NOMO-1 treated with dmso at 0.1 percent for 144 hours (cell line): Measurements from ENCODE around the gene FKBP15.
A peak's percentile ranks its signal among the peaks of the same experiment; 100 is the strongest.

Experiments used
- DNase-seq: peaks from one replicate; lab custom pipeline; 2025; ENCODE audit not compliant: unreplicated experiment; lab: John Stamatoyannopoulos, UW

The FKBP15 gene

GRCh38 chr9:113231701-113232100, 10.6 kb upstream of the FKBP15 start:
- DNase-seq, result no peak

DNA sequence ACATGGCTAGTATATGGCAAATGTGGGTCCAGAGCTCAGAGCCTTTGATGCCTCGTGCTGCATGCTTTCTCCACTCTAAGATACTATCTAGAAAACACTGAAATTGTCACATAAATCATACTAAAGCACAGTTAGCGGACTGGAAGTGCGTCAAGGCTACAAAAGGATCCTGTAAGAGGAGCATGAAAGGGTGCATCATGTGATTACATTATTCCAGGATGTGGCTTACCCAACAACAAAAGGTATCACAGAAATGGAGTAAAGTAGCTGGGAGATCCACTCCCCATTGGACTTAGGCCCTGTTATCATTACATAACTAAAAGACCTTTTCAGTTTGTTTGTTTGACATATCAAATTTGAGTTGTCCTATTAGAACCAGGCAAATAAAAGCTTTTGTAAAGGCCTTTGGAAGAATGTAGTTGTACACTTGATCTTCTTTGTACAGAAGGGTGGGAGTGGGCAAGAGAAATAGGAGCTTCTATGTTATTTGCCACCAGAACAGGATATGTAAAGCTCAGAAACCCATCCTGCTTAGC, 7.1 kb upstream of the FKBP15 start:
- DNase-seq, result no peak

- no peak for DNase-seq
Measured at GRCh38 chr9:113227436-113227835, 6.4 kb upstream of the FKBP15 start.

GRCh38 chr9:113223963-113224362, 2.9 kb upstream of the FKBP15 start:
- no peak for DNase-seq

DNA sequence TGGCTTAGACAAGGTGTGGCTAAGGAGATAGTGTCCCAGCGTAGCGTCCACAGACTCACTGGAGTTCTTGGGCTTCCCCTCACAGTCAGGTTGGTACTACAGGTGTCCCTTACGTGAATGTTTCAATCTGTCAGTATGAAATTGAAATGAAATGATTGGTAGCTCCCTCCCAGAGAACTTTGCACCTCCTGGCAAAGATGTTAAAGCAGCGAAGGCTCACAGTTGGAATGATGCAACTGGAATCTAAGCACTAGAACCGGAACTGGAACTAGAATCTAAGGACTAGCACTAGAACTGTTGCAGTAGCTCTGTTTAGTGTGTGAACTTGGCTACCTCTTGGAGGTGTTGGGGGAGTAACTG, 1.4 kb upstream of the FKBP15 start:
- peak; percentile 50 for DNase-seq

- DNase-seq, result no peak
Measured at GRCh38 chr9:113221800-113222481, 864 bp upstream of the FKBP15 start.

DNA sequence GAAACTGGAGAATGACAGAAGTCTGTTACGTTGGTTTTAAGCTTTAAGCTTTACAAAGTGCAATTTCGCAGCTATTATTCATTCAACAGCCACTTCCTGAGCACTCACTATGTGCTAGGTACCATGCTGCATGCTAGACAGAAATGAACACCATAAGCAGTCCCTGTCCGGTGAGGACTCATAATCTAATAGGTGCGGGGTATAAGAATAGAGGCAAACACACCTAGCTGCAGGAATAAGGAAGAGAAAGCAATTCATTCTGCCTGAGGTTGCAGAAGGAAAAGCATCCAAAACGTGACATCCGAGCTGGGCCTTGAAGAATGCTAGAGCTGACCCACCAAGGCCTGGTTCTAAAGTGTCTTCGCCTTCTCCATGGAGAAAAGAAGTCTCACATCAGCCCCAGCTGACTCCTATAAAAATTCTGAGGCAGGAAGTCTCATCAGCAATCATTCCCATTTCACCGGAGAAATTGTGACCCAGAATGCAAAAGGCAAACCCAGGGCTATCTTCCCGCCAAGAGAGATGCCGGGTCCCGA, 542 bp downstream of the FKBP15 start:
- no peak for DNase-seq

DNA sequence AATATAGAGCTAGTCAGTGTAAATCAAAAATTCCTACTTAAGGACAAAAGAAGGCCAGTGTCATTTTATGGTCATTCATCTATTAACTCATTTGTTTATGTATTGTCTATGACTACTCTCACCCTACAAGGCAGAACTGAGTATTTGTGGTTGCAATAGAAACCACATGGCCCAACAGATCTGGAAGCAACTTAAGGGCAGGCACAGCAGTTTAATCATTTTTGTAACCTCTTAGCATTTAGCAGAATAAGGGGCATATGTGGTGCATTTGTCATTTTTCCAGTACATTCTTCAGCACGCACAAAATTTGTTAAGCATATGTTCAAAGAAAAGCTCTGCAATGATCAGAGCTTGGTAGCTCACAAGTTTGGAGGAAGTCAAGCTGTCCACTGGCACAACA, 1.1 kb downstream of the FKBP15 start:
- peak; percentile 43 for DNase-seq

GRCh38 chr9:113219186-113219936, 1.7 kb downstream of the FKBP15 start:
- peak; percentile 12 for DNase-seq

DNA sequence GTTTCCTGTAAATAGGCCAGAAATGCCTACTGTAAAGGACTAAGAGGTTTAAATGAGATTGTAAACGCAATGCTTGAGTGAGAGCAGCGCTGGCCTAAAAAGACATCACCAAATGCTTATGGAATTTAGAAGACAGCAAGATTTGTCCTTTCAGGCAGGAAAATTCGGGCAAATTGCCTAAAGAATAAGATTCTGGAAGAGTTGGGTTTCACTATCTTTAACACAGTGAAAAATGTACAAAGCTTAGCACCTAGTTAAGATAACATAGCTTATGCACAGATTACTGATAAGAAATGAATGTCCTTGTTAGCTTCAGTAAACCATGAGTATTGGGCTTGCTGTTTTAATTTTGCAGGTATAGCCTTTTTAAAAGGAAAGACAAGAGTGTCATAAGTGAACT, 4.7 kb downstream of the FKBP15 start:
- DNase-seq, result no peak

DNA sequence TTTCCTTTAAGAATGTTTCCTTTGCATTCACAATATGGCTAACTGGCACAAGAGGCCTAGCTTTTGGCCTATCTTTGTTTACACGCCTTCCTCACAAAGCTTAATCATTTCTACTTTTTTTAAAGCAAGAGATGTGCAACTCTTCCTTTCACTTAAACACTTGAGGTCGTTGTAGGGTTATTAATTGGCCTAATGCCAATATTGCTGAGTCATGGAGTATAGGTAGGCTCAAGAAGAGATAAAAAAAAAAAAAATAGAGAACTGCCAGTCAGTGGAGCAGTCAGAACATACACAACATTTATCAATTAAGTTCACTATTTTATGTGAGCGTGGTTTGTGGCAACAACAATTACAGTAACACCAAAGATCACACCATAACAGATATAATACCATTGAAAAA, 5.9 kb downstream of the FKBP15 start:
- no peak for DNase-seq

- DNase-seq, result no peak
Measured at GRCh38 chr9:113210815-113211214, 10.3 kb downstream of the FKBP15 start.

GRCh38 chr9:113205861-113206260, 15.2 kb downstream of the FKBP15 start:
- peak; percentile 16 for DNase-seq

GRCh38 chr9:113205432-113205831, 15.6 kb downstream of the FKBP15 start:
- no peak for DNase-seq

DNA sequence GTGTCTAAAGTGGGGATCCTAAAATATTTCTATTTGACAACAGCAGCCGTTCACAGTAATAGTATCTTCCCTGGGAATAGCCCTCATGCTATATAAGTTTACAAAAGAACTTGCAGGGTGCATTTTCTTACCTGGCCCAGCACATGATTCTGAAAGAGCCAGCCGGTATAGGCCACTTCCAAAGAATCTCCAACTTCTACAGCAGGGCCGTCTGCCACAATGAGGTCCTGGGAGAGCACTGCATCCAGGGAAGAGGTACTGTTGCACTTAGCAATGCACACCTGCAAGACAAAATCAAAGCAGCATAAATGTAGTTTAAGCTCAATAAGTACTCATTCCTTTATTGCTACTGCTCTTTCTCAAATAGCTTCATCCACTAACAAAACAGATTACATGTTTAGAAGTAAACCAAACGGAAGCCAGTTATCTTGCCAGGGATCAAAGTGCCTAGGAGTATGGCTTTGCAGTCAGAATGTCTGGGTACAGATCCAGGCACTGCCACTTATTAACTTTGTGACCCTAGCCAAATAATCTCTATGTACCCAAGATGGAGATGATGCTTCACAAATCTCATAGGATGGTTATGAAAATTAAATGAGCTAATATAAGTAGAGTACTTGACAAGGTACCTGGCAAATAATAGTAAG, 21.3 kb downstream of the FKBP15 start:
- no peak for DNase-seq

DNA sequence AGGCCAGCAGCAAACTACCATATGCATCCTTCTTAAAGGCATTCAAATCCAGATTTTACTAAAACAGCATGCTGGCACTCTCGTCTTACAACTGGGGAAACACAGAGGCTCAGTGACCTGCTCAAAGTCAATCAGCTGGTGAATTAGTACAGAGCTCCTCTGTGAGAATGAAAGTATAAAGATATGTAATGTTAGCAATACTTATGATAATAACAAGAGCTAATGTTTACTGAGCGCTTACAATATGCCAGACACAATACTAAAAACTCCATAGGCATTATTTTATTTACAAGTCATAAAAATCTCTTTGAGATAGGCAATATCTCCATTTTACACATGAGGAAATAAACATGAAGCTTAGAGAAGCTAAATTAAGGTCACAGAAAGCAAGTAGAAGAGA, 28.6 kb downstream of the FKBP15 start:
- DNase-seq, result no peak

DNA sequence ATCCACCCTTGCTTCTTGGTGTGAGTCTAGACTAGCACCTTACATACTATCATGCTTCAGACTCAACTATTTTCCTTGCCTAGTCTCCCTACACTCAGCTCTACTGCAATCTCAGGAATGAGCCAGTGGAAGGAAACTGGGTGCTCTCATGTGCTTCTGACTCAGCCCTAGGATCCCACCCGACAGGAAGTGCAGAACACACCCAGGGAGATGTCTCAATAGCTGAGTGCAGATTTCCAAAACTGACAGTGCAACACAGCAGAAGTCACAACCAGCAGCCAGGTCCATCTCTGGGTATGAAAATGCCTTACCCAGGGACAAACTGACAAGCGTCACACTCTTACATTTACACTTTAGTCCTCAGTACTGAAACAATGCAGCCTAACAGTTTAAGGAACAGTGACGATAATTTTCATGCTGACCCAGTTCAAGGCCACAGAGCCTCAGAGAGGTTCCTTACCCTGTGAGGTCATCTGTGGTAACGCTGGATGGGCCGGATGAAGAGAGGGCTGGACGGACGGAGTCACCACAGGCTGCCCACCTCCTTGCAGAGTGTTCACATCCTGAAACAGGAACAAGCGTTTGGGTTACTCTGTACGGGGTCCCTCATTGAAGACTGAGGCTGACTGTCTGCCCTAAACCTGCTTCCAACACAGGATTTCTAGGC, 33.0 kb downstream of the FKBP15 start:
- peak; percentile 78 for DNase-seq

DNA sequence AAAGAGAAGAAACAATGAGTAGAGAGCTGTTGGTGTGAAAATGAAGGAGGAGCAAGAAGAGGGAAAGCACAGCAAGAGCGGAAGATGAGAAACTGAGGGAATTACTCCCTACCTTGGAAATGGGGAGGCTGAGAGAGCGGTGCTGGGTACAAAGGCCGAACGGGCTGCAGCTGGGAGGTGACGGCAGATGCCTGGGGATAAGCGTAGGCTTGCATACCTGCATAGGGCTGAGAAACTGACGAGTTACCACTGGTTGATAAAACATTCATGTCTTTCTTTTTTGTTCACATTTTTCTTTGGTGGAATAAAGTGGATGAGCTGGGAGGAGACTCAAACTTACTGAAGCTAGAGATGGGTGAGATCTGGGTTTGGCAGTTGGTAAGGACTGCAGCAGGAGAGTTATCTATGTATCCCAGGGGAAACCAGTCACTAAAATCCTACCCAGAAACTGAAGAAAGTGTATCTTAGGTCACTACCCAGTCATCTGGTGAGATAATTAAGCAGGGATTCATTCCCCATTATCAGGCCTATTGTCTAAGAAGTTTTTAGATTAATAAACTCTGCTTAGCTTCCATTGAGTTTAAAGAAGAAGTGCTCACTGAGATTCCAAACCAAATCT, 34.8 kb downstream of the FKBP15 start:
- DNase-seq, result no peak

DNA sequence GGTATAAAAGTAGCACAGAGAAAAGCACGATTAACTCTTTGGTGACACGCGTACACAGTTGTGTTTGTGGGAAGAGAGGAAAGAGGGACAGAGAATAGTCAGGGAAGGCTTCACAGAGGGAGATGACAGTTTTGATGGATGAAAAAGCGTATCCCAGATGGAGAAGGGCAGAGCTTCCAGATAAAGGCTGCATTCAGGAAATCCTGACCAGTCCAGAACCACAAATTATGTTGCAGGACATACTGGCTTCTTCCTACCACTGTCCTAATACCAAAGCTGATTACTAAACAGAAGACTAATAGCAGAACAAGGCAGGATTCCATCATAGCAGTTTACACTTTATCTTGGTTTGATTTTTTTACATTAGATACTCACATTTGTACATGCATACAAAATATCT, 35.8 kb downstream of the FKBP15 start:
- no peak for DNase-seq

GRCh38 chr9:113184539-113184938, 36.5 kb downstream of the FKBP15 start:
- DNase-seq, result no peak

DNA sequence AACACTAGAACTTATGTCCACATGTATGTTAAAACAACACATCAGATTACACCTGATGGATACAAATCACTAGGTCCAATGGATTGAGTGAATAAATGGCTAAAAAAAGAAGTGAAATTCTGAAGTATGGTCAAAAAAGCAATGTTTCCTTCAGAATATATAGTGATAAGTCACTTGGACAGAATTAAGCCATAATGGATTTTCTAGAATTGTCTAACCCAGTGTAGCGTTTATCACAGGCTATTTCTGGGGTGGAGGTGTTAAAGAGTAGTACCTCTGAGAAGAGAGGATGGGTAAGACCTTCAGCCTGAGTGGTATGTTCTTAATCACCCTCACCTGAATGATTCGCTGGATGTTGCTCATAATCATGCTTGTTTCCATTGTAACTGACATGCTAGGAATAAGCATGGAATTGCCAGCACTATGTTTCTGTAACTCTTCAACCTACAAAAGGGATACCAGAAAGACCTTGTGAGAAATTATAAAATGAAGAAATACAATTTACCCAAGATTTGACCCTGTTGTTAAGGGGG, 37.1 kb downstream of the FKBP15 start:
- DNase-seq, result no peak
